ENCODE measurements around the gene CDK19. TPM values are rescaled to one million over a fixed set of nuclear protein-coding genes. Genes with fewer than 3 reads are reported as not detected.

The CDK19 gene
- total and polyA plus RNA-seq, 2 of the 13 experiments (the other 11 are each of a cell fraction or from before 2014, with no cell fraction given) = 13.4 to 27.0 TPM

GRCh38 chr6:110784610-110784979, 30.7 kb downstream of the CDK19 start (continued):
- TF ChIP-seq ARHGAP35 (CRISPR knock-in tag; IDR thresholded peaks at IDR 0.05; ENCODE audit: borderline replicate concordance) = no peak

- intact Hi-C loops (cut with micrococcal nuclease; ENCODE audit: unreplicated experiment) (no loop called here), in situ Hi-C loops (cut with HindIII; ENCODE audit: extremely low pct_ligation_motif_present, low pct_unique_long_range_greater_than_20kb) (no loop called here)
- no peaks in the 10 kb centered on the region for H4K20me1 ChIP-seq (ENCODE audit: insufficient read depth, low read length)
- no peak overlapping the region for H3K27ac ChIP-seq (ENCODE audit: extremely low read length, insufficient read depth, low read length)
- H3K4me3 ChIP-seq (replicated peaks in 1 of 3; ENCODE audit: insufficient read depth in 1 of 3, low read depth in 2 of 3, low read length in 3 of 3) = no peak overlapping the region
- FAIRE-seq (no peak), ATAC-seq (no peak), DNase-seq (ENCODE audit: low spot score) (no peak)
- no peaks in the 10 kb centered on the region; a peak in 1 of 5 replicates for H3K27me3 ChIP-seq (ENCODE audit: control insufficient read depth in 1 of 2, insufficient read depth in 2 of 2, low read length in 2 of 2)
- no TSS peak for BruUV-seq (replicated peaks)
- H2AFZ ChIP-seq (ENCODE audit: low read length) = no peak overlapping the region
- no peak overlapping the region for H3K9ac ChIP-seq (ENCODE audit: insufficient read depth, low read depth, low read length)
- 0 out of 2 replicates have a peak, but pooled peaks cover 1% of the 10 kb centered on the region for H3K4me1 ChIP-seq (ENCODE audit: insufficient read depth, low read length)
- H3K79me2 ChIP-seq (ENCODE audit: insufficient read depth, low read length) = no peaks in the 10 kb centered on the region
- ChIA-PET POLR2A (no interaction called here), CTCF (ENCODE audit: low intra/inter-chr PET ratio, low total read pairs) (no interaction called here)
- no peaks in the 10 kb centered on the region for H3K9me3 ChIP-seq (ENCODE audit: low read length)
- 94% methylated on average over 6 of the region's 7 CpGs for WGBS (ENCODE audit: low lambda C conversion rate)
- H3K36me3 ChIP-seq (replicated peaks in 1 of 2; ENCODE audit: control insufficient read depth in 1 of 2, insufficient read depth in 2 of 2, low read length in 2 of 2) = no peaks in the 10 kb centered on the region; a peak in 1 of 5 replicates
- no peak overlapping the region for H3K4me2 ChIP-seq (ENCODE audit: low read depth, low read length)
- TF ChIP-seq MXD4 (CRISPR knock-in tag; IDR thresholded peaks at IDR 0.05) (no peak), TP53 (CRISPR knock-in tag; conservative IDR thresholded peaks at IDR 0.05) (no peak), SP2 (CRISPR knock-in tag; IDR thresholded peaks at IDR 0.05) (no peak), HNRNPUL1 (IDR thresholded peaks at IDR 0.05; ENCODE audit: low read depth, low read length) (no peak), ZC3H13 (CRISPR knock-in tag; IDR thresholded peaks at IDR 0.05) (no peak), HOXD1 (CRISPR knock-in tag; IDR thresholded peaks at IDR 0.05) (no peak), ZNF644 (CRISPR knock-in tag; IDR thresholded peaks at IDR 0.05; ENCODE audit: low read depth) (no peak), AHDC1 (CRISPR knock-in tag; IDR thresholded peaks at IDR 0.05; ENCODE audit: borderline replicate concordance) (no peak), ZNF674 (CRISPR knock-in tag; IDR thresholded peaks at IDR 0.05; ENCODE audit: low read depth) (no peak), ZNF574 (CRISPR knock-in tag; IDR thresholded peaks at IDR 0.05) (no peak)
- TF ChIP-seq, protein P1, sequence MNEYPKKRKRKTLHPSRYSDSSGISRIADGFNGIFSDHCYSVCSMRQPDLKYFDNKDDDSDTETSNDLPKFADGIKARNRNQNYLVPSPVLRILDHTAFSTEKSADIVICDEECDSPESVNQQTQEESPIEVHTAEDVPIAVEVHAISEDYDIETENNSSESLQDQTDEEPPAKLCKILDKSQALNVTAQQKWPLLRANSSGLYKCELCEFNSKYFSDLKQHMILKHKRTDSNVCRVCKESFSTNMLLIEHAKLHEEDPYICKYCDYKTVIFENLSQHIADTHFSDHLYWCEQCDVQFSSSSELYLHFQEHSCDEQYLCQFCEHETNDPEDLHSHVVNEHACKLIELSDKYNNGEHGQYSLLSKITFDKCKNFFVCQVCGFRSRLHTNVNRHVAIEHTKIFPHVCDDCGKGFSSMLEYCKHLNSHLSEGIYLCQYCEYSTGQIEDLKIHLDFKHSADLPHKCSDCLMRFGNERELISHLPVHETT (CRISPR knock-in tag; conservative IDR thresholded peaks at IDR 0.05) = no peak
Measured at GRCh38 chr6:110781522-110782214, 33.6 kb downstream of the CDK19 start.

All from HepG2 (cell line).